GM18858 (cell line): ENCODE data around the gene CBX3.
"Not testable (repeated sequence)": the region's sequence is repeated elsewhere in the genome, so short reads cannot be mapped to it uniquely, and the experiment has no call there.

Experiments
- ATAC-seq: cut with Tn5 transposase; IDR thresholded peaks from one replicate; pipeline ENCODE4 v1.9.1; 2021; ENCODE audit not compliant: unreplicated experiment

CBX3 gene

GRCh38 chr7:26169271-26169670, 32.3 kb upstream of the CBX3 start:
- ATAC-seq = no peak

- ATAC-seq = no peak
These were observed 30.9 kb upstream of the CBX3 start for GRCh38 chr7:26170663-26171062.

- ATAC-seq = no peak
These were observed 29.9 kb upstream of the CBX3 start for GRCh38 chr7:26171601-26172000.

GRCh38 chr7:26172048-26172447, 29.5 kb upstream of the CBX3 start:
- no peak for ATAC-seq

GRCh38 chr7:26175903-26176302, 25.6 kb upstream of the CBX3 start:
- not testable (repeated sequence) for ATAC-seq

GRCh38 chr7:26176696-26177095, 24.8 kb upstream of the CBX3 start:
- not testable (repeated sequence) for ATAC-seq

- not testable (repeated sequence) for ATAC-seq
These were observed 24.3 kb upstream of the CBX3 start for GRCh38 chr7:26177269-26177668.

- ATAC-seq = no peak
These were observed 23.1 kb upstream of the CBX3 start for GRCh38 chr7:26178272-26178960.

- no peak for ATAC-seq
These were observed 22.1 kb upstream of the CBX3 start for GRCh38 chr7:26179422-26179821.

GRCh38 chr7:26179826-26180497, 21.6 kb upstream of the CBX3 start:
- ATAC-seq = no peak

- no peak for ATAC-seq
These were observed 20.8 kb upstream of the CBX3 start for GRCh38 chr7:26180792-26181198.

- no peak for ATAC-seq
These were observed 19.9 kb upstream of the CBX3 start for GRCh38 chr7:26181474-26182227.

- no peak for ATAC-seq
These were observed 19.3 kb upstream of the CBX3 start for GRCh38 chr7:26182283-26182682.

- no peak for ATAC-seq
These were observed 18.8 kb upstream of the CBX3 start for GRCh38 chr7:26182706-26183105.

- no peak for ATAC-seq
These were observed 17.8 kb upstream of the CBX3 start for GRCh38 chr7:26183545-26184280.

GRCh38 chr7:26184281-26185101, 17.1 kb upstream of the CBX3 start:
- ATAC-seq = not testable (repeated sequence)

GRCh38 chr7:26185131-26185843, 16.3 kb upstream of the CBX3 start:
- ATAC-seq = no peak

- no peak for ATAC-seq
These were observed 15.7 kb upstream of the CBX3 start for GRCh38 chr7:26185844-26186180.

- no peak for ATAC-seq
These were observed 14.9 kb upstream of the CBX3 start for GRCh38 chr7:26186364-26187311.
